Measurements from ENCODE around the gene MYH15. TPM values are rescaled to one million over a fixed set of nuclear protein-coding genes. Genes with fewer than 3 reads are reported as not detected.

Gene MYH15
- total and polyA plus RNA-seq, 7 donors, result 0.01 to 0.67 (median 0.08) TPM

DNA sequence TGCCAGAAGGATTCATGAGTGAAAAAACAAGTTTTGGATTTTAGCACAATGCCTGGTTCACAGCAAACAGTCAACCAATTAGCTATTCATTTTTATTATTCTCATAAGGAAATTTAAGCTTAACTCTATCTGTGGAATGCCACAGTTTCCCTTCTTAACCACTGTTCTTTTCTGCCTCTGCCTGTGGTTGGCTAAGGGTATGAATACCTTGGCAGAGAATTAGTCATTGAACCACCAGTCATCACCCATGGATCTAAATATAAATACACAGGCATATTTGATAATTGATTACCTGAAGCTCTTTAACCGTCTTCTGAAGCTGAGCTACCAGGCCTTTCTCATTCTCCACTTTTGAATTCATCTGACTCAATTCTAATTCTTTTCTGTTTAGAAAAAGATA is 79.9 kb downstream of the MYH15 start:
- Histone ChIP-seq H3K27me3 (ENCODE audit: insufficient read depth in 3 of 3, low read length in 2 of 3) (no peaks in the 10 kb centered on the region), H3K4me3 (no peak overlapping the region), H3K4me1 (no peaks in the 10 kb centered on the region), H3K9me3 (no peaks in the 10 kb centered on the region), H3K27ac (no peak overlapping the region), H3K36me3 (ENCODE audit: insufficient read depth in 1 of 2, low read depth in 1 of 2) (no peaks in the 10 kb centered on the region)
- DNase-seq, result no peak
- no peak for ATAC-seq
- TF ChIP-seq, protein P1, sequence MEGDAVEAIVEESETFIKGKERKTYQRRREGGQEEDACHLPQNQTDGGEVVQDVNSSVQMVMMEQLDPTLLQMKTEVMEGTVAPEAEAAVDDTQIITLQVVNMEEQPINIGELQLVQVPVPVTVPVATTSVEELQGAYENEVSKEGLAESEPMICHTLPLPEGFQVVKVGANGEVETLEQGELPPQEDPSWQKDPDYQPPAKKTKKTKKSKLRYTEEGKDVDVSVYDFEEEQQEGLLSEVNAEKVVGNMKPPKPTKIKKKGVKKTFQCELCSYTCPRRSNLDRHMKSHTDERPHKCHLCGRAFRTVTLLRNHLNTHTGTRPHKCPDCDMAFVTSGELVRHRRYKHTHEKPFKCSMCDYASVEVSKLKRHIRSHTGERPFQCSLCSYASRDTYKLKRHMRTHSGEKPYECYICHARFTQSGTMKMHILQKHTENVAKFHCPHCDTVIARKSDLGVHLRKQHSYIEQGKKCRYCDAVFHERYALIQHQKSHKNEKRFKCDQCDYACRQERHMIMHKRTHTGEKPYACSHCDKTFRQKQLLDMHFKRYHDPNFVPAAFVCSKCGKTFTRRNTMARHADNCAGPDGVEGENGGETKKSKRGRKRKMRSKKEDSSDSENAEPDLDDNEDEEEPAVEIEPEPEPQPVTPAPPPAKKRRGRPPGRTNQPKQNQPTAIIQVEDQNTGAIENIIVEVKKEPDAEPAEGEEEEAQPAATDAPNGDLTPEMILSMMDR (IDR thresholded peaks at IDR 0.05), result no peak
- intact Hi-C loops (cut with DNase I), result no loop called here
- 96 to 99% (median 97%) methylated on average over 1 of the region's 1 CpG for WGBS, 3 donors

DNA sequence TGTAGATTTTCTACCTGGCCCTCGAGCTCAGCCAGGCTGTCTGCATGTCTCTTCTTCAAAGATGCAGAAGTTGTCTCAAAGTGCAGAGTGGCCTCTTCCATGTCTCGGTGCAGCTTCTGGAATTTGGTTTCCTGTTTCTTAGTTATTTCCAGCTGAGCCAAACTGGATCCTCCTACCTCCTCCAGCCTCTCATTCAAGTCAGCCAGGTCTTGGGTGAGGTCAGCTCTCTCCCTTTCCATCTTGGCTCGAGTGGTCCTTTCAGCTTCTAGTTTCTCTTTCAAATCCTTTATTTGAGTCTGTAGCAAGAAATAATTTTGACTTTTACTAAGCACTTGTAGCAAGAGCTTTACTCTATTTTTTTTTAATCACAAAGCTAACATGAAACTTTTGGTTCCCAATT is 81.8 kb downstream of the MYH15 start:
- TF ChIP-seq, protein P1 (IDR thresholded peaks at IDR 0.05), result no peak
- H3K27me3 ChIP-seq (ENCODE audit: insufficient read depth in 3 of 3, low read length in 2 of 3), result no peaks in the 10 kb centered on the region
- 28 to 36% (median 33%) methylated on average over 3 of the region's 3 CpGs for WGBS, 3 donors
- no peak overlapping the region for H3K4me3 ChIP-seq
- H3K27ac ChIP-seq, result no peak overlapping the region
- H3K9me3 ChIP-seq, result no peaks in the 10 kb centered on the region
- ATAC-seq (no peak), DNase-seq (no peak)
- no peaks in the 10 kb centered on the region for H3K4me1 ChIP-seq
- no peaks in the 10 kb centered on the region for H3K36me3 ChIP-seq (ENCODE audit: insufficient read depth in 1 of 2, low read depth in 1 of 2)
- intact Hi-C loops (cut with DNase I), result no loop called here

DNA sequence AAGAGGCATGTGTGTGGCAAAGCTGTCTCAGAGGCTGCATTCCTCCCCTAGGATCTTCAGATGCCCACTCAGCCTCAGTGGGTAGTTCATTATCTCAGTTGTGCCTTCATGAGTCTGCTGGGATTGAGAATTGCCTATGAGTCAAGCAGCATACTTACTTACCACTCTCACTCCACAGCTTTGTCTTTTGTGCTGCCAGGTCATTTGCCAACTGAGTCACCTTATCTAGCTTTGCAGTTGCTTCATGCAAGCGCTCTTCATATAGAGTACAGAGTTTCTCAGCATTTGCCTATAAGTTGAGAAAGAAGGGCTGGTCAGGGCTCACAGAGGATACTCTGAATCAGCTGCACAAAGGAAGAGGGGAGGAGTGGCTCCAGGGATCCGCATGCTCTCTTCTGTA is 89.5 kb downstream of the MYH15 start:
- no peaks in the 10 kb centered on the region for H3K9me3 ChIP-seq
- intact Hi-C loops (cut with DNase I), result no loop called here
- H3K4me3 ChIP-seq, result no peak overlapping the region
- no peaks in the 10 kb centered on the region for H3K4me1 ChIP-seq
- WGBS, 3 donors, result 90 to 99% (median 93%) methylated on average over 2 of the region's 2 CpGs
- no peak overlapping the region for H3K27ac ChIP-seq
- TF ChIP-seq, protein P1 (IDR thresholded peaks at IDR 0.05), result no peak
- no peaks in the 10 kb centered on the region for H3K36me3 ChIP-seq (ENCODE audit: insufficient read depth in 1 of 2, low read depth in 1 of 2)
- ATAC-seq (no peak), DNase-seq (no peak)
- no peaks in the 10 kb centered on the region for H3K27me3 ChIP-seq (ENCODE audit: insufficient read depth in 3 of 3, low read length in 2 of 3)

DNA sequence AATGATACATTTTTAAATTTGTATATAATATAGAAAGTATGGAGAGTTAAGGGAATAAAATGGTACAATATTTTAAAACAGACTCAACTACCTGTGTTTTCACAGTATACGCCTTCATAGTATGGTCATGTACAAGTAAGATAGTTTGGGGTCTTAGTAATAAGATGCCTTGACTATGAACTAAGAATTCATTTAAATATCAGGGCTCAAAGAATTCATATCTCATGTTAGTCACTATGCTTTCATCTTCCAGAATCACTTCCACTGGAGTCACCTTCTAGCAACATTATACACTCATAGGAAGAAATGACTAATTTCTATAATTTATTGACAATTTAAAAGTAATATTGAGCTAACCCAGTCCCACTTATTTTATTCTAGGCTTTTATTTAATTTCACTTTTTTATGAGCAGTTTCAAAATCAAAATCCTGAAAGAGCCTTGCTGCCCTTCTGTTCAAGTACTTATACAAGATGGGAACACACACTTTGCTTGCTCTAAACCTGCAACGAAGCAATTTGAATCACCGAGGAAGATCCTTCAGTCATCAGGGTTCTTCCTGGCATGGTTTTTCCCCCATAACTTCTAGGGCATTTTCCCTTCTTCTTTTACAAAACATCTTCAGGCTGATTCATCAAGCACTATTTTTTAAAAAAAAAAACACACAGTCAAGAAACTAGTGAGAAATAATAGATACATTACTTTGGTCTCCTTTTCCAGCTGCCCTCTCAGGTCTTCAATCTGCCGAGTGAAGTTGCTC is 94.1 kb downstream of the MYH15 start:
- TF ChIP-seq, protein P1 (IDR thresholded peaks at IDR 0.05), result no peak
- no peaks in the 10 kb centered on the region for H3K27me3 ChIP-seq (ENCODE audit: insufficient read depth in 3 of 3, low read length in 2 of 3)
- intact Hi-C loops (cut with DNase I), result no loop called here
- no peaks in the 10 kb centered on the region for H3K36me3 ChIP-seq (ENCODE audit: insufficient read depth in 1 of 2, low read depth in 1 of 2)
- DNase-seq, result no peak
- H3K4me1 ChIP-seq, result no peaks in the 10 kb centered on the region
- ATAC-seq, result no peak
- WGBS, 3 donors, result 90 to 95% (median 92%) methylated on average over 4 of the region's 4 CpGs
- H3K4me3 ChIP-seq, result no peak overlapping the region
- H3K9me3 ChIP-seq, result no peaks in the 10 kb centered on the region
- H3K27ac ChIP-seq, result no peak overlapping the region

DNA sequence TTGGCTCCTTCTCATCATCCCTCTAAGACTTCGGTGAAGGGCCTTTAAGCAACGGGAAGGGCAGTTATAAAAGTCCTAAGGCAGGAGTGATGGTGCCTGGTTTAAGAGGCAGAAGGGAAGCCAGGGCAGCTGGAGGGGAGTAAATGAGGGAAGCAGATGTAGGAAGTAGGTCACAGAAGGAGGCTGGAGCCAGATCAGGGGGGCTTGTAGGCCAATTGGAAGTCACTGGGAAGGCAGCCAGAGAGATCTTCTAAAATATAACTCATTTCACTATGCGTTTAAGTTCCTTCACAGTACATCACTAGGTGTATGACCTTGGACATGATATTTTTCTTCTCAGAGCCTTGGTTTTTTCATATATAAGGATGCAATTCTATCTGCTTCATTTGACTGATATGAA is 94.7 kb downstream of the MYH15 start:
- TF ChIP-seq, protein P1 (IDR thresholded peaks at IDR 0.05), result no peak
- Histone ChIP-seq H3K4me1 (no peaks in the 10 kb centered on the region), H3K27me3 (ENCODE audit: insufficient read depth in 3 of 3, low read length in 2 of 3) (no peaks in the 10 kb centered on the region), H3K9me3 (no peaks in the 10 kb centered on the region), H3K27ac (no peak overlapping the region), H3K4me3 (no peak overlapping the region), H3K36me3 (ENCODE audit: insufficient read depth in 1 of 2, low read depth in 1 of 2) (no peaks in the 10 kb centered on the region)
- 25 to 42% (median 40%) methylated on average over 3 of the region's 3 CpGs for WGBS, 3 donors
- intact Hi-C loops (cut with DNase I), result no loop called here
- ATAC-seq (no peak), DNase-seq (no peak)

Measured in psoas muscle (tissue), 8 donors.